ENCODE data around the gene TNXB.

Gene TNXB, protein sequence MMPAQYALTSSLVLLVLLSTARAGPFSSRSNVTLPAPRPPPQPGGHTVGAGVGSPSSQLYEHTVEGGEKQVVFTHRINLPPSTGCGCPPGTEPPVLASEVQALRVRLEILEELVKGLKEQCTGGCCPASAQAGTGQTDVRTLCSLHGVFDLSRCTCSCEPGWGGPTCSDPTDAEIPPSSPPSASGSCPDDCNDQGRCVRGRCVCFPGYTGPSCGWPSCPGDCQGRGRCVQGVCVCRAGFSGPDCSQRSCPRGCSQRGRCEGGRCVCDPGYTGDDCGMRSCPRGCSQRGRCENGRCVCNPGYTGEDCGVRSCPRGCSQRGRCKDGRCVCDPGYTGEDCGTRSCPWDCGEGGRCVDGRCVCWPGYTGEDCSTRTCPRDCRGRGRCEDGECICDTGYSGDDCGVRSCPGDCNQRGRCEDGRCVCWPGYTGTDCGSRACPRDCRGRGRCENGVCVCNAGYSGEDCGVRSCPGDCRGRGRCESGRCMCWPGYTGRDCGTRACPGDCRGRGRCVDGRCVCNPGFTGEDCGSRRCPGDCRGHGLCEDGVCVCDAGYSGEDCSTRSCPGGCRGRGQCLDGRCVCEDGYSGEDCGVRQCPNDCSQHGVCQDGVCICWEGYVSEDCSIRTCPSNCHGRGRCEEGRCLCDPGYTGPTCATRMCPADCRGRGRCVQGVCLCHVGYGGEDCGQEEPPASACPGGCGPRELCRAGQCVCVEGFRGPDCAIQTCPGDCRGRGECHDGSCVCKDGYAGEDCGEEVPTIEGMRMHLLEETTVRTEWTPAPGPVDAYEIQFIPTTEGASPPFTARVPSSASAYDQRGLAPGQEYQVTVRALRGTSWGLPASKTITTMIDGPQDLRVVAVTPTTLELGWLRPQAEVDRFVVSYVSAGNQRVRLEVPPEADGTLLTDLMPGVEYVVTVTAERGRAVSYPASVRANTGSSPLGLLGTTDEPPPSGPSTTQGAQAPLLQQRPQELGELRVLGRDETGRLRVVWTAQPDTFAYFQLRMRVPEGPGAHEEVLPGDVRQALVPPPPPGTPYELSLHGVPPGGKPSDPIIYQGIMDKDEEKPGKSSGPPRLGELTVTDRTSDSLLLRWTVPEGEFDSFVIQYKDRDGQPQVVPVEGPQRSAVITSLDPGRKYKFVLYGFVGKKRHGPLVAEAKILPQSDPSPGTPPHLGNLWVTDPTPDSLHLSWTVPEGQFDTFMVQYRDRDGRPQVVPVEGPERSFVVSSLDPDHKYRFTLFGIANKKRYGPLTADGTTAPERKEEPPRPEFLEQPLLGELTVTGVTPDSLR (N-terminal part only)

GRCh38 chr6:32109114-32109764 is at the start of gene TNXB:
Gene TNXB (minus strand): TSS chr6:32109338. CDS start chr6:32098198, 11,140 bp downstream.
- DNase-seq: no peak

GRCh38 chr6:32158052-32158451 is 48.9 kb upstream of the TNXB start:
- no peak for DNase-seq

DNA sequence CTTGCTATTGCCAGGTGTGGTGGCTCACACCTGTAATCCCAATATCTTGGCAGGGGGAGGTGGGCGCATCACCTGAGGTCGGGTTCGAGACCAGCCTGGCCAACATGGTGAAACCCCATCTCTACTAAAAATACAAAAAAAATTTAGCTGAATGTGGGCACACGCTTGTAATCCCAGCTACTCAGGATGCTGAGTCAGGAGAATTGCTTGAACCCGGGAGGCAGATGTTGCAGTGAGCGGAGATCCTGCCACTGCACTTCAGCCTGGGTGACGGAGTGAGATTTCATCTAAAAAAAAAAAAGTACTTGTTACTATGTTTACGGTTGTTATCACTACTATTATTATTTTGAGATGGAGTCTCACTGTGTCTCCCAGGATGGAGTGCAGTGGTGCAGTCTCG is 47.8 kb upstream of the TNXB start:
- DNase-seq: no peak

DNA sequence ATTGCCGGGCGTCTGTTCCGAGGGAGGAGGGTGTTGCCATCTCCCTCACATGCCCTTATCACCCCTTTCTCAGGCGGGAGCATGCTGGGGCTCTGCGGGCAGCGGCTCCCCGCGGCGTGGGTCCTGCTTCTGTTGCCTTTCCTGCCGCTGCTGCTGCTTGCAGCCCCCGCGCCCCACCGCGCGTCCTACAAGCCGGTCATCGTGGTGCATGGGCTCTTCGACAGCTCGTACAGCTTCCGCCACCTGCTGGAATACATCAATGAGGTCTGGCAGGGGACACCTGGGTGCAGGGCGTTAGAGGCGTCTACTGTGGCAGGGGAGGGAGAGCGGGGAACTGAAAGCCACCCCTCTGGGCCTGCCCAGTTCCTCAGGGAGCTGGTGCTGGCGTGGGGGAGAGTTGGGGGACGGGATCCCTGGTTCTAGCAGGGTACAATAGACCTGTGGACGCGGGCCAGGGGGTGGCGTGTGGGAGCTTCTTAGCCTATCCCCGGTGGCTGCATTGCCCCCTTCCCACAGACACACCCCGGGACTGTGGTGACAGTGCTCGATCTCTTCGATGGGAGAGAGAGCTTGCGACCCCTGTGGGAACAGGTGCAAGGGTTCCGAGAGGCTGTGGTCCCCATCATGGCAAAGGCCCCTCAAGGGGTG is 45.5 kb upstream of the TNXB start:
- peak; percentile 74 for DNase-seq

- DNase-seq: peak; percentile 89
Measured at GRCh38 chr6:32153564-32154513, 44.7 kb upstream of the TNXB start, which contains the start of gene PPT2. Gene PPT2 (plus strand): TSS chr6:32154141. CDS start chr6:32154595, 454 bp downstream.

DNA sequence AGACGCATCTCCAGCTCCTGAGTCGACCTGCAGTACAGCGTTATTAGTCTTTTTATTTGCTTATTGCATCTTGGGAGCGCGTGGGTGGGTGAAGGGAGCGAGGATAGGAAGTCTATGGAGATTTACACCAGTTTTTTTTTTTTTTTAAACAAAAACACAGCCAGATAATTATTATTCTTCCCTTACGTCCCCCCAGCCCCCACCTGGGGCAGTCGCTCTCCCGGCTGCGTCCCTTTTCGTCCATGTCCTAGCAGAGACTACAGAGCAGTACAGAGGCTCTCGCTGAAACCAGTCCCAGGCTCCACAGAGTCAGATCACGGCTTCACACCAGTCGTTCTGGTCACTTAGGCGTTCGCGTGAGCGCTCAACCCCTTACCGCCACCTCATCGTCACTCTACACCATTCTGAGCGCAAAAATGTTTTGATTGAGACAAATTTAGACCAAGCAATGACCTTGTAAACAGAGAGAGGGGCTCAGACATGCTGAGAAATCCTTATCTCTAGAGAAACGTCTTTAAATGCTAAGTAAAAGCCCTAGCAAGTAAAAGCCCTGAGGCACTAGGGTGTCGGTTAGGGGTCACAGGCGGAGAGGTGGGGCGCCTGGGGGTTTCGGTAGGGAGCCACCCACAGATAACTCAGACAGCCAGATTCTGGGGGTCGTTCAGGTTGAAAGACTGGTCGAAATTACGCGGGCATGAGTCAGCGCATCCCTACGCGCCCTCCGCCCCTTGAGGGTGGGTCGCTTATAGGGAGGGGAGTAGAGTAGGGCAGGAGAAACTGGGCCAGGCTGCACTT is 43.8 kb upstream of the TNXB start:
- DNase-seq: no peak

DNA sequence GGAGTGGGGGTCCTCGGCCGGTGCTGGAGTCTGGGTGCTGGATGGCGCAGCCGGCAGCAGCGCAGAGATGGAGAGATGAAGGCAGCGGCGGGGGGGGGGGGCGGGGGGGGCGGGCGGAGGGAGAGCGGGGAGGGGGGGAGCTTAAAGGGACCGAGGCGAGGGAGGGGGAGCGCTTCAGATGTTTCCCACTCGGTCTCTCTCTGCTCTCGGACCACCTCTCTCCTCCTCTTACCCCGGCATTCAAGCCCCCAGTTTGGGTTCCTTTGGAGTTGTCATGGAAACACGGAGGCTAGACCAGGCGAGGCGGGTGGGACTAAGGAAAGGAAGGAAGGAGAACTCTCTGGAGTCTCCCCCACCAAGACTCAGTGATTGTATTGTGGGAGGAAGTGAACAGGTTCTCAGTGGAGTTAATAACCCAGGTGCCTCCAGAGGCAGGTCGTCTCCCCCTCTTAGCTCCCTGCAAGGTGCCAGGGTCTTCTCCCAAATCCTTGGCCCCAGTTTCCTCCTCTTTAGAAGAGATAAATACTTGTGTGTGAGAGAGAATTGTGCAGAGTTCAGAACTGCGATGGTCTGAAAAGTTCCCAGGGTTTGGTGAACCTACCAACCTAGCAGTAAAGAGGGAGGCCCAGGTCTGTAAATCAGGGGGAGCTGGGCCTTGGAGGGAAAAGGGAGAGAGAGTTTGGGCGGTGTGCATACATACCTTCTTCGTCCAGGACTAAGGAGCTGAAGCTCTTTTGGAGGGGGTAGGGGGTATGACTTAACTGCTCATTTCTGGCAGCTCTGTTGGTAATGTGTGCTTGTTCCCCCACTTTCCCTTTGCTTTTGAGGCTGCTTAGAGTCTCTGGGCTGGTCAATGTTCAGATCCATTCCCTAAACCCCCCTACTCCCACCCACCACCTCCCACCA is 43.0 kb upstream of the TNXB start, which contains the start of gene PRRT1:
Gene PRRT1 (minus strand): TSS at position 77 of the 906 bp plus-strand sequence. CDS start 112 bp downstream, outside the sequence.
- no peak for DNase-seq

GRCh38 chr6:32151181-32151862 is 42.2 kb upstream of the TNXB start:
- no peak for DNase-seq

GRCh38 chr6:32149932-32150870 is 41.1 kb upstream of the TNXB start:
- no peak for DNase-seq

GRCh38 chr6:32149092-32149755 is 40.1 kb upstream of the TNXB start:
- peak; percentile 20 for DNase-seq

- DNase-seq: peak; percentile 77
Measured at GRCh38 chr6:32148289-32149091, 39.4 kb upstream of the TNXB start.

DNA sequence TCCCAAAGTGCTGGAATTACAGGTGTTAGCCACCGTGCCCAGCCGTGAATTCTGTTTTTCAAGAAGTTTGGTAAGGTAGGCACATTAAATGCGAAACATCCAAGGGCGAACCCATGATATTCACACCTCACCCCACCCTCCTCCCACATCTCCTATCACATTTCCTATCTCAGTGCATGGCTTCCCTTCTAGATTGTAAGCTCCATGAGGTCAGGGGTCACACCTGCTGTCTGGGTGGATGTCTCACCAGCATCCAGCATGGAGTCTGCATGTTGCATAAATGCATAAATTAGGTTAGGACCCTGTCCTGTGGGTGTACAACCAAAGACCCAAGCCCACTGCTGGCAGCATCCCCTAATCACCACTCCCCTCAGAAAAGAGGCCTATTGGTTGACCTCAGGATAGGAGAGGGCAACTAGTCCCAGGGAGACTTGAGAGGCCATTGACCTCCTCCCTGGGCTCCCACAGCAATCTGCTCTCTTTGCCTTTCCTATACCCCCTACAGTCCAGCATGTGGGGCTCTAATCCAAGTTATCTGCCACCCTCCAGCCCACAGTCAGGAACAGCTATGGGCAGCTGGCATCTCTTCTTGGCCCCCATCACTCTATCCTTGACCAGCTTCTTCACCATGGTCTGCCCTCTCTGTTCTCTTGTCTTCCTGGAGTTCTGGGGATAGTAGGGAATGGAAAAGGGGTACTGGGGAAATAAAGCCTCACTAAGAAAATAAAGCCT is 38.4 kb upstream of the TNXB start:
- DNase-seq: no peak

GRCh38 chr6:32146687-32147086 is 37.5 kb upstream of the TNXB start:
- DNase-seq: no peak

DNA sequence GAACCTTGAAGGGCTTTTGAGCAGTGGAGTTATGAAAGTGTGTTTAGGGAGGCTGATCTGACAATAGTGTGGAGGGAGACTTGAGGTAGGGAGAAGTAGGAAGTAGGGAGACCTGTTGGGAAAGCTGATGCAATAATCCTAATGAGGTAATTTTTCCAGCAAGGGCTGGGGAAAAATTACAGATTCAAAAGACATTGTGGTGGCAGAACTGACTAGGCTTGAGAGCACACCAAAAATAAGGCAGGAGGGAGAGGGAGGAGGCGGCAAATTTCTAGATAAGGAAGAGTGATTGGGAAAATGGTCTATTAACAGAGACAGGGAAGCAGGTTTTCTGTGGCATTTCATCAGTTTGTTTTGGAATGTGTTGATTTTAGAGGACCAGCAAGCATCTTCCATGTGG is 37.1 kb upstream of the TNXB start:
- no peak for DNase-seq

Data from stimulated activated CD4-positive, alpha-beta T cell treated with anti-CD3 and anti-CD28 coated beads, Interleukin-15, amount 100 ng/mL, for 24 hours (primary cell).